Measurements from ENCODE around the gene PIGU. TPM values are rescaled to one million over a fixed set of nuclear protein-coding genes. Genes with fewer than 3 reads are reported as not detected.
"Not testable (repeated sequence)": the region's sequence is repeated elsewhere in the genome, so short reads cannot be mapped to it uniquely, and the experiment has no call there.

The PIGU gene
- total RNA-seq, 1 donor from 2014 or later, result 11.7 TPM

DNA sequence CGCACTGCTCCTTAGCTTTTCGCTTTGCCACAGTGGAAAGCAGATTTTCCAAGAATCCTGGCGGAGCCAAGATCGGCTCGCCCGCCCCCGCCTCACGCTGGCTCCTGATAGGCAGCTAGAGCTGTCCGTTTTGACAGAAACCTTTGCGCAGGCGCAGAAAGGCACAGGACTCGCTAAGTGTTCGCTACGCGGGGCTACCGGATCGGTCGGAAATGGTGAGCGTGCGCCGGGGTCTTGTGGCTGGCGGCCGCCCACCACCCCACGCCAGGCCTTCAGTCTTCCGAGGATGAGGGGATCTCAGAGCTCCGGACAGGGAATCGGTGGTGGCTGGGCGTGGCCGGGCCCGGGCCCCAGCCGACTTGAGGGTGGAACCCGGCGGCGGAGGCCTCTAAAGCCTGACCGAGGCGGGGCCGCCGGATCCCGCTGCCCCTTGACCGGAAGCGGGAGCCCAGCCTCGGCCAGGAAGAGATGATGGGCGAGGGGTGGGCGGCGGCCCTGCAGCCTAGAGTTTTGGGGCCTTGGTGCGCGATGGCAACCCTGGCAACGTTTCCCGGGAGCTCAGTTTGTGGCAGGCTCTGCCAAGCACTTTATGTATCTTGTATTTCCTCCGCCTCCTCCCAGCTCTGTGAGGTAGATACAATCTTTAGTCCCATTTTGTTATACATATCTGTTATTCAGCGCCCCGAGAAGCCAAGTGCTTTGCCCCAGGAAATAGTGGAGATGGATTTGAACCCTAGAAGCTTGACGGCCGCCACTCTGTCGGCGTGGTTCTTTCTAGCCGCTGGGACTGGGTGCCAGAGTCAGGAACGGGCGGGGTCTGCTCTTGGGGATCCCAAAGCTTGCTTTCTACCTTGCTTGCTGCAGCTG lies 160.4 kb downstream of the PIGU start, which contains the start of gene DYNLRB1:
Gene DYNLRB1, plus strand, starts transcription at position 176 of the 867 bp plus-strand sequence. Its CDS starts 37 bp downstream, at position 213.
- peak; percentile 99 for DNase-seq (ENCODE audit: low spot score)

DNA sequence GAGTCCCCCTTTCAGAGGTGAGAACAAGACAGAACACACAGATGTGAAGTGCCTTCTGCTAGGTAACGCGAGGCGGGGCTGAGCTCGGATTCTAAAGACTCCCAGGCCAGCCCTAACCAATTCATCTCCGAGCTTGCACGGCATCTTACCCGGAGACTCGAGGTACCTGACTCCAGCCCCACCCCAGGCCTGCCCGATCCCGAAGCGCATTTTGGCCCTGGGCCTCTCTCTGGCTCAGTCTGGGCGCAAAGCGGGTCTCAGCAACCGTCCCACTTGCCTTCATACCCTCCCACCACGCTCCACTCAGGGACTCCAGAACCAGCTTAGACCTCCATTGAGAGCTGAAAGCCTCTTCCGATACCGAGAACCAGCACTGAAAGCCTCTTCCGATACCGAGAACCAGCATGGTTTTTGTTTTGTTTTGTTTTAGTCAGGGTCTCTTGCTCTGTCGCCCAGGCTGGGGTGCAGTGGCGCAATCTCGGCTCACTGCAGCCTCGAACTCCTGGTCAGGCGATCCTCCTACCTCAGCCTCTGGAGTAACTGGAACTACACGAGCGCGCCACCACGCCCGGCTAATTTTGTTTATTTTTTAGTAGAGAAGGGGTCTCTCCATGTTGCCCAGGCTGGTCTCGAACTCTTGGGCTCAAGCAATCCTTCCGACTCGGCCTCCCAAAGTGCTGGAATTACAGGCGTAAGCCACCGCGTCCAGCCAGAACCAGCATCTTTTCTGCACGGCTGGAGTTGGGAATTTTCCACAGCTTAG lies 161.2 kb downstream of the PIGU start:
- DNase-seq (ENCODE audit: low spot score), result no peak

GRCh38 chr20:34514897-34515483 lies 161.9 kb downstream of the PIGU start:
- DNase-seq (ENCODE audit: low spot score), result no peak

- not testable (repeated sequence) for DNase-seq (ENCODE audit: low spot score)
These were observed 162.9 kb downstream of the PIGU start for GRCh38 chr20:34514034-34514433.

GRCh38 chr20:34512955-34513419 lies 163.9 kb downstream of the PIGU start:
- DNase-seq (ENCODE audit: low spot score), result no peak

GRCh38 chr20:34512266-34512954 lies 164.5 kb downstream of the PIGU start:
- no peak for DNase-seq (ENCODE audit: low spot score)

GRCh38 chr20:34511891-34512265 lies 165.0 kb downstream of the PIGU start:
- DNase-seq (ENCODE audit: low spot score), result no peak

DNA sequence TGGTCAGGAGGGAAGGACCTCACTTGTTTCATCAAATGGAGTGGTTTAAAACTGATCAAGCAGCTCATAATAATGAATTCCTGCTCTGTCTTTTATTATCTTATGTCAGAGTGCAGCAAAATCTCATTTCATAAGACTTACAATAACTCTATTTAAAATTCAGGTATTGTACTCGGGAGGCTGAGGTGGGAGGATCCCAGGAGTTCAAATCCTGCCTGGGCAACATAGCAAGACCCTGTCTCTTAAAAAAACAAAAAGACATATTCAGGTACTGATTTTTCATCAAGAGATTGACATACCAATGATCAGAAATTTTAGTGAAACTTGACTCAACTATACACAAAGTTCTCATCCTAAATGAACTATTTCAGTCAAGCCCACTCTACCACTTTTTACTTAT lies 166.3 kb downstream of the PIGU start:
- DNase-seq (ENCODE audit: low spot score), result no peak

Other genes with a start within 250 kb of the PIGU start
- 131 TPM for gene DYNLRB1, start 160.7 kb downstream of the PIGU start, total RNA-seq
- 48.1 TPM for gene MAP1LC3A, start 118.4 kb downstream of the PIGU start, total RNA-seq
- gene TP53INP2, start 27.3 kb upstream of the PIGU start, total RNA-seq, result 16.8 TPM
- gene NCOA6, start 148.6 kb upstream of the PIGU start, total RNA-seq, result 24.4 TPM
- gene GGT7, start 195.8 kb upstream of the PIGU start, total RNA-seq, result 15.6 TPM
- 127 TPM for gene ACSS2, start 199.5 kb upstream of the PIGU start, total RNA-seq